ENCODE measurements around the gene ABCA2.

Gene ABCA2

GRCh38 chr9:137023583-137023991 is 4.5 kb downstream of the ABCA2 start:
- TF ChIP-seq, protein P1, sequence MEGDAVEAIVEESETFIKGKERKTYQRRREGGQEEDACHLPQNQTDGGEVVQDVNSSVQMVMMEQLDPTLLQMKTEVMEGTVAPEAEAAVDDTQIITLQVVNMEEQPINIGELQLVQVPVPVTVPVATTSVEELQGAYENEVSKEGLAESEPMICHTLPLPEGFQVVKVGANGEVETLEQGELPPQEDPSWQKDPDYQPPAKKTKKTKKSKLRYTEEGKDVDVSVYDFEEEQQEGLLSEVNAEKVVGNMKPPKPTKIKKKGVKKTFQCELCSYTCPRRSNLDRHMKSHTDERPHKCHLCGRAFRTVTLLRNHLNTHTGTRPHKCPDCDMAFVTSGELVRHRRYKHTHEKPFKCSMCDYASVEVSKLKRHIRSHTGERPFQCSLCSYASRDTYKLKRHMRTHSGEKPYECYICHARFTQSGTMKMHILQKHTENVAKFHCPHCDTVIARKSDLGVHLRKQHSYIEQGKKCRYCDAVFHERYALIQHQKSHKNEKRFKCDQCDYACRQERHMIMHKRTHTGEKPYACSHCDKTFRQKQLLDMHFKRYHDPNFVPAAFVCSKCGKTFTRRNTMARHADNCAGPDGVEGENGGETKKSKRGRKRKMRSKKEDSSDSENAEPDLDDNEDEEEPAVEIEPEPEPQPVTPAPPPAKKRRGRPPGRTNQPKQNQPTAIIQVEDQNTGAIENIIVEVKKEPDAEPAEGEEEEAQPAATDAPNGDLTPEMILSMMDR (IDR thresholded peaks at IDR 0.05; ENCODE audit: unreplicated experiment in 3 of 3): no peak
- Mint-ChIP-seq H3K27me3 (ENCODE audit: low read depth) (no peaks in the 10 kb centered on the region), H3K27ac (no peak overlapping the region), H3K36me3 (ENCODE audit: low read depth) (no peaks in the 10 kb centered on the region), H3K9me3 (no peaks in the 10 kb centered on the region), H3K4me3 (peak overlapping the region in 1 of 3 experiments; percentile 10), H3K4me1 (no peaks in the 10 kb centered on the region)

DNA sequence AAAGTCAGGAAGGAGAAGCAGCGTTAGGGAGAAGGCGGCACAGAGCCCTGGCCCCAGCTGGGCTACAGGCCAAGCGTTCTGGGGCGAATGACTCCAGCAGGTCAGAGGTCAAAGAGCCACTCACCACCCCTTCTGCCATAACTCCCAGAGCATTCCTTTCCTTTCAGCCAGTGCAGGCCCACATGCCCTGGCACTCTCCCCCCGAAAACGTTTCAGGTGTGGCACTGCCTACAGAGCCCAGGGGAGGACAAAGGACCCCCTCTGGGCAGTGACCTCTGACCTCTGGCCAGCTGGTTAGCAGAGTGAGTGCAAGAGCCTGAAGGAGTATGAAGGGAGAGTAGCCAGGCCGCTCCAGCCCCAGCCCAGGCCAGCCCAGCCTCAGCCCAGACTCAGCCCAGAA is 4.9 kb downstream of the ABCA2 start:
- H3K36me3 Mint-ChIP-seq (ENCODE audit: low read depth): no peaks in the 10 kb centered on the region
- H3K27me3 Mint-ChIP-seq (ENCODE audit: low read depth): no peaks in the 10 kb centered on the region
- no peaks in the 10 kb centered on the region for H3K9me3 Mint-ChIP-seq
- no peaks in the 10 kb centered on the region for H3K4me1 Mint-ChIP-seq
- TF ChIP-seq, protein P1 (IDR thresholded peaks at IDR 0.05; ENCODE audit: unreplicated experiment in 3 of 3): no peak
- H3K4me3 Mint-ChIP-seq: no peak overlapping the region
- no peak overlapping the region for H3K27ac Mint-ChIP-seq

- Mint-ChIP-seq H3K4me1 (no peaks in the 10 kb centered on the region), H3K36me3 (ENCODE audit: low read depth) (no peaks in the 10 kb centered on the region), H3K27me3 (ENCODE audit: low read depth) (no peaks in the 10 kb centered on the region), H3K27ac (no peak overlapping the region), H3K4me3 (no peak overlapping the region), H3K9me3 (no peaks in the 10 kb centered on the region)
- TF ChIP-seq, protein P1 (IDR thresholded peaks at IDR 0.05; ENCODE audit: unreplicated experiment in 3 of 3): no peak
Measured at GRCh38 chr9:137022662-137023008, 5.4 kb downstream of the ABCA2 start.

- H3K9me3 Mint-ChIP-seq: no peaks in the 10 kb centered on the region
- H3K4me1 Mint-ChIP-seq: no peaks in the 10 kb centered on the region
- H3K27ac Mint-ChIP-seq: no peak overlapping the region
- H3K27me3 Mint-ChIP-seq (ENCODE audit: low read depth): no peaks in the 10 kb centered on the region
- no peak overlapping the region for H3K4me3 Mint-ChIP-seq
- H3K36me3 Mint-ChIP-seq (ENCODE audit: low read depth): no peaks in the 10 kb centered on the region
- TF ChIP-seq, protein P1 (IDR thresholded peaks at IDR 0.05; ENCODE audit: unreplicated experiment in 3 of 3): no peak
Measured at GRCh38 chr9:137021979-137022661, 5.9 kb downstream of the ABCA2 start.

DNA sequence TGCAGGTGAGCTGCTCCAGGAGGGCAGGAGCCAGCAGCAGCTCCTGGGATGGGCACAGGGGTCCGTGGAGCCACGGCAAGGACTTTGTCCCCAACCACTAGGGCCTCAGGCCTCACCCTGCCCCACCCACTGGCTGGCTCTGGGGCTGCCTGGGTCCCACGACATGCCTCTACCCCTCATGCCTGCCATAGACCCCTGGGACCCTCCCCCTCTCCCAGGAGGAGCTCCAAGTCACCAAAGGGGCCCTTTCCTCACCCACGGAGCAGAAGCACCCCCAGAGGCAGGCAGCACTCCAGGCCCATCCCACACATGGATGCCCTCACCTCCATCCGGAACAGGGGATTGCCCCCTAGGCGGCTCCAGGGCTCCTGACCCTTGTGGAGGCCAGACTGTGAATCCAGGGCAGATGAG is 6.5 kb downstream of the ABCA2 start:
- Mint-ChIP-seq H3K9me3 (no peaks in the 10 kb centered on the region), H3K4me1 (no peaks in the 10 kb centered on the region), H3K27me3 (ENCODE audit: low read depth) (no peaks in the 10 kb centered on the region), H3K4me3 (no peak overlapping the region), H3K36me3 (ENCODE audit: low read depth) (peaks cover 4% of the 10 kb centered on the region), H3K27ac (no peak overlapping the region)
- TF ChIP-seq, protein P1 (IDR thresholded peaks at IDR 0.05; ENCODE audit: unreplicated experiment in 3 of 3): no peak

All from nephron (organoid).